ENCODE results near the gene SUPT4H1. TPM values are rescaled to one million over a fixed set of nuclear protein-coding genes. Genes with fewer than 3 reads are reported as not detected.
A peak's percentile ranks its signal among the peaks of the same experiment; 100 is the strongest.

The SUPT4H1 gene
- total RNA-seq, 1 donor = 49.9 TPM

DNA sequence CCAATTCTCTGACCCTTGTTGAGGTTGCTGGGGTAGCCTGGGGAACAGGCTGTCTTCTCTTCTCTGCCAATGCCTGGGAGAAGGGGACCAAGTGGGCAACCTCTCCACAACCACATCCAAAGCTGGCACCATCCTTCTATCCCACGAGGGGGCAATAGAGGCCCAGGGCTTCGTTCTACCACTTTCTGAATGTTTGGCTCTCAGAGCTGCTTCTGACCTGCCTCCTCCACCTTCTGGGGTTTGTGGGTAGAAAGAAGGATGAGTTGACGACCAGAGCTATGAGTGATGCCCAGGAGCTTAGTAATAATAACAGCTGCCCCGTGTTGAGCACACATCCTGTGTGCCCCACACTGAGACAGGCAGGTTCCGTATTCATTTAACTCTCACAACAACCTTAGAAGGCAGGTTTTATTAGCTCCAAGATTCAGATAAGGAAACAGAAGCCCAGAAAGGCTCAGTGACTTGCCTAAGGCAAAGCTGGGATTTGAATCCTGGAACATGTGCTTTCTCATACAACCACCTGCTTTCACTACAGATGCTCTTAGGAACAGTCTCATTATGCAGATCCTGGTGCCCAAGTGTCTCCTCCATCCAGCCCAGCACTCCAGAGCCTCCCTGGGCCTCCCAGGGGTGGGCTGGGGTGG lies 34.5 kb downstream of the SUPT4H1 start:
- H3K4me2 ChIP-seq (ENCODE audit: insufficient read depth, low read length) = peak overlapping the region; percentile 13
- H3K9me3 ChIP-seq (ENCODE audit: low read depth, low read length) = no peaks in the 10 kb centered on the region
- no peaks in the 10 kb centered on the region for H4K20me1 ChIP-seq (ENCODE audit: insufficient read depth, low read length)
- no peaks in the 10 kb centered on the region for H3K79me2 ChIP-seq (ENCODE audit: insufficient read depth, low read length)
- no peak overlapping the region for H3K27ac ChIP-seq (ENCODE audit: low read depth, low read length)
- H3K36me3 ChIP-seq (ENCODE audit: insufficient read depth, low read length) = no peaks in the 10 kb centered on the region
- H3K4me1 ChIP-seq (ENCODE audit: insufficient read depth, low read length) = no peaks in the 10 kb centered on the region
- no peaks in the 10 kb centered on the region for H3K27me3 ChIP-seq (ENCODE audit: insufficient read depth, low read length)
- peak overlapping the region; percentile 42 for H2AFZ ChIP-seq (ENCODE audit: low read length)
- DNase-seq (ENCODE audit: insufficient read length, low spot score, missing footprints) = peak; percentile 98
- H3K4me3 ChIP-seq (ENCODE audit: insufficient read depth, low read length) = no peak overlapping the region
- TF ChIP-seq, protein P1, sequence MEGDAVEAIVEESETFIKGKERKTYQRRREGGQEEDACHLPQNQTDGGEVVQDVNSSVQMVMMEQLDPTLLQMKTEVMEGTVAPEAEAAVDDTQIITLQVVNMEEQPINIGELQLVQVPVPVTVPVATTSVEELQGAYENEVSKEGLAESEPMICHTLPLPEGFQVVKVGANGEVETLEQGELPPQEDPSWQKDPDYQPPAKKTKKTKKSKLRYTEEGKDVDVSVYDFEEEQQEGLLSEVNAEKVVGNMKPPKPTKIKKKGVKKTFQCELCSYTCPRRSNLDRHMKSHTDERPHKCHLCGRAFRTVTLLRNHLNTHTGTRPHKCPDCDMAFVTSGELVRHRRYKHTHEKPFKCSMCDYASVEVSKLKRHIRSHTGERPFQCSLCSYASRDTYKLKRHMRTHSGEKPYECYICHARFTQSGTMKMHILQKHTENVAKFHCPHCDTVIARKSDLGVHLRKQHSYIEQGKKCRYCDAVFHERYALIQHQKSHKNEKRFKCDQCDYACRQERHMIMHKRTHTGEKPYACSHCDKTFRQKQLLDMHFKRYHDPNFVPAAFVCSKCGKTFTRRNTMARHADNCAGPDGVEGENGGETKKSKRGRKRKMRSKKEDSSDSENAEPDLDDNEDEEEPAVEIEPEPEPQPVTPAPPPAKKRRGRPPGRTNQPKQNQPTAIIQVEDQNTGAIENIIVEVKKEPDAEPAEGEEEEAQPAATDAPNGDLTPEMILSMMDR (IDR thresholded peaks at IDR 0.05; ENCODE audit: extremely low read depth, low read depth, low read length) = peak; percentile 91

DNA sequence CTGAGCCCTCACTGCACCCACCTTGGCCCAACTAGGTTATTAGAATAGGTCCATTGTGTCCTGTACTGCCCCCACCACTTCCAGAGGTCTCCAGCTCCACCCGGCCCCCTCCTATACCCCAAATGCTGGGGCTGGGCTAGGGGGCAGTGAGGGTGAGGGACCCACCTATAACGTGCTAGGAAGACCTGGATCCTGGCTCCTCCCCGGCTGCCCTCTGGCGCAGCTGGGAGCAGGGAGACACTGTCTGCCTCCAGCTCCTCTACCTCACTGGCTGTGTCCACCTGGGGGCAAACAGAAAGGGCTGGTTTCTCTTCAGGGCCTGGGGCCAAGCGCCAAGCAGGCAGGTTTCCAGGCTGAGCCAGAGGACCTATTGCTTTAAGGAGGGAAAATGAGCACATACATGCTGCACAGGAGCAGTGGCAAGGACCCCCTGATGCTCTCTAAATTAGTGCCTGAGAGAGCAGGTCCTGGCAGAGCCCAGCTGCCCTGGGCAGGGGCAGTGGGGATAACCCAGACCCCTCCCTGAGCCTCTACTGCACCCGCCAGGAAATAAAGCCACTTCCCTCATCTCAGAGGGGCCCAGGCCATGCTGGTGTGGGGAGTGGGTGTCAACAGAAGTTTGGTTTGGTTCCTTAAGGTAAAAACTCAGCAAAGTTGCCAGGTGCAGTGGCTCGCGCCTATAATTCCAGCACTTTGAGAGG lies 35.6 kb downstream of the SUPT4H1 start:
- no peaks in the 10 kb centered on the region for H3K79me2 ChIP-seq (ENCODE audit: insufficient read depth, low read length)
- H2AFZ ChIP-seq (ENCODE audit: low read length) = no peak overlapping the region
- no peaks in the 10 kb centered on the region for H3K36me3 ChIP-seq (ENCODE audit: insufficient read depth, low read length)
- H4K20me1 ChIP-seq (ENCODE audit: insufficient read depth, low read length) = no peaks in the 10 kb centered on the region
- no peaks in the 10 kb centered on the region for H3K4me1 ChIP-seq (ENCODE audit: insufficient read depth, low read length)
- H3K27me3 ChIP-seq (ENCODE audit: insufficient read depth, low read length) = no peaks in the 10 kb centered on the region
- DNase-seq (ENCODE audit: insufficient read length, low spot score, missing footprints) = peak; percentile 27
- no peak overlapping the region for H3K4me2 ChIP-seq (ENCODE audit: insufficient read depth, low read length)
- H3K27ac ChIP-seq (ENCODE audit: low read depth, low read length) = no peak overlapping the region
- TF ChIP-seq, protein P1 (IDR thresholded peaks at IDR 0.05; ENCODE audit: extremely low read depth, low read depth, low read length) = no peak
- no peaks in the 10 kb centered on the region for H3K9me3 ChIP-seq (ENCODE audit: low read depth, low read length)
- no peak overlapping the region for H3K4me3 ChIP-seq (ENCODE audit: insufficient read depth, low read length)

DNA sequence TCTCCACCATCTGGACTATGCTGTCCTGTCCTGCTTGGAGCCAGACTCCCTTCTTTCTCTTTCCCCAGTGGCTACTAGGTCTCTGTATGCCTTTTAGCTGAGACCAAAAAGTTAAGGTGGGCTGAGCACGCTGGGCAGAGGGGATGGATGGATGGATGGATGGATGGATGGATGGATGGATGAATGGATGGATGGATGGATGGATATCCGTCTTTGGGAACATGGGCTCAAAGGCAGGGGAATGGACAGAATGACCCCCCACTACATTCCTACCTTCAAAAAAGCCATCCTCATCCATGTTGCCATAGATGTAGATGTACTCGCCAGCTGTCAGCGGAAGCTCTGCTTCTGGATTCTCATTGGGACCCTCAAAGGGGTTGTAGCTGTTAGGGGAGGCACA lies 36.3 kb downstream of the SUPT4H1 start:
- Histone ChIP-seq H3K4me1 (ENCODE audit: insufficient read depth, low read length) (no peaks in the 10 kb centered on the region), H3K9me3 (ENCODE audit: low read depth, low read length) (no peaks in the 10 kb centered on the region), H4K20me1 (ENCODE audit: insufficient read depth, low read length) (no peaks in the 10 kb centered on the region), H2AFZ (ENCODE audit: low read length) (no peak overlapping the region), H3K4me2 (ENCODE audit: insufficient read depth, low read length) (no peak overlapping the region), H3K4me3 (ENCODE audit: insufficient read depth, low read length) (no peak overlapping the region), H3K36me3 (ENCODE audit: insufficient read depth, low read length) (no peaks in the 10 kb centered on the region), H3K27me3 (ENCODE audit: insufficient read depth, low read length) (no peaks in the 10 kb centered on the region), H3K79me2 (ENCODE audit: insufficient read depth, low read length) (no peaks in the 10 kb centered on the region), H3K27ac (ENCODE audit: low read depth, low read length) (no peak overlapping the region)
- peak; percentile 54 for DNase-seq (ENCODE audit: insufficient read length, low spot score, missing footprints)
- TF ChIP-seq, protein P1 (IDR thresholded peaks at IDR 0.05; ENCODE audit: extremely low read depth, low read depth, low read length) = no peak

DNA sequence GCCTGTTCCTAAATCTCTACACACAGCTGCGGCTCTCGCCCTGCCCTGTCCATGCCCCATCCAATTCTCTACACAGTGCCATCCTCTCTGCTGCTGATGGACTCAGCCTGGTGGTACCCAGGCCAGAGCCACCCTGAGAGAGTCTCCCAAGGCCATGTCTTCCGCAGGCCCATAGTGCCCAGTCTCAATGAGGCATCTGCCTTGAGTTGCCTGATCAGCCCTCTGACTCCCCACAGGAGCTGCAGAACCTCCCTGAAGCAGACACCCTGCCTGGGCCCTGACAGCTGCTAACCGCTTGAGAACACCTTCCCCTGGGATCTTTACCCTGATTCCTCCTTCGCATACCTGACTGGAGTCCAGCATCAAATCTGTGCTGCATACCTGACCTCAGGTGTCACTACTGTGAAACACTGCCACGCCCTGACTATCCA lies 36.7 kb downstream of the SUPT4H1 start:
- Histone ChIP-seq H3K27me3 (ENCODE audit: insufficient read depth, low read length) (no peaks in the 10 kb centered on the region), H3K9me3 (ENCODE audit: low read depth, low read length) (no peaks in the 10 kb centered on the region), H3K4me1 (ENCODE audit: insufficient read depth, low read length) (no peaks in the 10 kb centered on the region), H3K79me2 (ENCODE audit: insufficient read depth, low read length) (no peaks in the 10 kb centered on the region), H3K4me3 (ENCODE audit: insufficient read depth, low read length) (no peak overlapping the region), H3K36me3 (ENCODE audit: insufficient read depth, low read length) (no peaks in the 10 kb centered on the region), H3K4me2 (ENCODE audit: insufficient read depth, low read length) (no peak overlapping the region), H2AFZ (ENCODE audit: low read length) (no peak overlapping the region), H4K20me1 (ENCODE audit: insufficient read depth, low read length) (no peaks in the 10 kb centered on the region), H3K27ac (ENCODE audit: low read depth, low read length) (no peak overlapping the region)
- peak; percentile 19 for DNase-seq (ENCODE audit: insufficient read length, low spot score, missing footprints)
- TF ChIP-seq, protein P1 (IDR thresholded peaks at IDR 0.05; ENCODE audit: extremely low read depth, low read depth, low read length) = no peak

Measured in osteoblast (primary cell).